PFSK-1 (cell line): ENCODE measurements around the gene UMODL1.

Experiments
- FOXP2 ChIP-seq: optimal IDR thresholded peaks from 2 replicates; pipeline ENCODE3; 2011; ENCODE audit warnings: borderline replicate concordance, control low read depth, inconsistent platforms; ENCODE audit not compliant: insufficient read depth; ENCODE audit errors: extremely low read length, extremely low read depth
- POLR2AphosphoS5 ChIP-seq: IDR thresholded peaks from 2 replicates; pipeline ENCODE4 v1.6.1; 2012; ENCODE audit warnings: low read depth, mild to moderate bottlenecking, control low read depth, low read length, moderate library complexity
- REST ChIP-seq, 2 experiments: IDR thresholded peaks; 2 replicates each; pipeline versions ENCODE4 v1.6.1 to v1.8.0; 2011 to 2012; ENCODE audit warnings: low read depth in 2 of 2, low read length in 2 of 2, control low read depth in 1 of 2, inconsistent platforms in 1 of 2, mild to moderate bottlenecking in 1 of 2, moderate library complexity in 1 of 2; ENCODE audit not compliant: insufficient read depth in 1 of 2
- SIN3A ChIP-seq: IDR thresholded peaks from 2 replicates; pipeline ENCODE4 v1.6.1; 2012; ENCODE audit warnings: mild to moderate bottlenecking, low read length, moderate library complexity, borderline replicate concordance; ENCODE audit not compliant: insufficient read depth
- TAF1 ChIP-seq: IDR thresholded peaks from 2 replicates; pipeline ENCODE4 v1.6.1; 2012; ENCODE audit warnings: low read length, control low read depth, borderline replicate concordance; ENCODE audit not compliant: insufficient read depth

Gene UMODL1

GRCh38 chr21:42155045-42155855, 84.1 kb downstream of the UMODL1 start:
- TF ChIP-seq TAF1: no peak
- no peak for TF ChIP-seq FOXP2

- TF ChIP-seq TAF1 (no peak), SIN3A (no peak), REST (IDR thresholded peaks at IDR 0.05; ENCODE audit: insufficient read depth in 1 of 2, low read depth in 2 of 2, low read length in 2 of 2) (no peak), FOXP2 (no peak), POLR2AphosphoS5 (no peak)
These were observed 85.8 kb downstream of the UMODL1 start for GRCh38 chr21:42156690-42157605.

GRCh38 chr21:42157606-42158310, 86.6 kb downstream of the UMODL1 start:
- TF ChIP-seq SIN3A (no peak), FOXP2 (no peak), POLR2AphosphoS5 (no peak), TAF1 (no peak), REST (IDR thresholded peaks at IDR 0.05; ENCODE audit: insufficient read depth in 1 of 2, low read depth in 2 of 2, low read length in 2 of 2) (no peak)

- TF ChIP-seq REST (IDR thresholded peaks at IDR 0.05; ENCODE audit: insufficient read depth in 1 of 2, low read depth in 2 of 2, low read length in 2 of 2) (no peak), FOXP2 (no peak), TAF1 (no peak), POLR2AphosphoS5 (no peak), SIN3A (no peak)
These were observed 87.7 kb downstream of the UMODL1 start for GRCh38 chr21:42158846-42159245.

- TF ChIP-seq FOXP2: no peak
- no peak for TF ChIP-seq REST (IDR thresholded peaks at IDR 0.05; ENCODE audit: insufficient read depth in 1 of 2, low read depth in 2 of 2, low read length in 2 of 2)
- TF ChIP-seq SIN3A: no peak
- TF ChIP-seq TAF1: no peak
- no peak for TF ChIP-seq POLR2AphosphoS5
These were observed 88.5 kb downstream of the UMODL1 start for GRCh38 chr21:42159560-42160110.
